HG03521 (cell line): ENCODE results near the gene SH3D21.

Experiments
- ATAC-seq: cut with Tn5 transposase; IDR thresholded peaks from one replicate; pipeline ENCODE4 v1.9.1; 2021; ENCODE audit warnings: mild to moderate bottlenecking, moderate library complexity; ENCODE audit not compliant: unreplicated experiment

Gene SH3D21

DNA sequence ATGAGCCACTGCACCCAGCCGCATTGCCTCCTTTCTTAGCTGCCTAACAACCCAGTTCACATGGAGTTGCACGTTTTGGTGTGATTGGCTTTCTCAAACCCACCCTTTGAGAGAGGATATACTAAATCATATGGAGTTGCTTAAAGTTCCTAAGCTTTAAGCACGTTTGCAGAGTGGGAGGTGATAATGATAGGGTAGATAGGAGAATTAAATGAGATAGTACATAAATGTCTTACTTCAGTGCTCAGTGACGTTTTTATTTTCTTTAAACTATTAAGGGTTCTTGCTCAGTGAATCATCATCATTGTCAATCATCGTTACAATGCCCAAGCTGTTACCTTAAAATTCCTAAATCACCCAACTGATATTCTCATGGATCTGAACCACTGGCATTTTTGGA is 2.9 kb upstream of the SH3D21 start:
- ATAC-seq: no peak

DNA sequence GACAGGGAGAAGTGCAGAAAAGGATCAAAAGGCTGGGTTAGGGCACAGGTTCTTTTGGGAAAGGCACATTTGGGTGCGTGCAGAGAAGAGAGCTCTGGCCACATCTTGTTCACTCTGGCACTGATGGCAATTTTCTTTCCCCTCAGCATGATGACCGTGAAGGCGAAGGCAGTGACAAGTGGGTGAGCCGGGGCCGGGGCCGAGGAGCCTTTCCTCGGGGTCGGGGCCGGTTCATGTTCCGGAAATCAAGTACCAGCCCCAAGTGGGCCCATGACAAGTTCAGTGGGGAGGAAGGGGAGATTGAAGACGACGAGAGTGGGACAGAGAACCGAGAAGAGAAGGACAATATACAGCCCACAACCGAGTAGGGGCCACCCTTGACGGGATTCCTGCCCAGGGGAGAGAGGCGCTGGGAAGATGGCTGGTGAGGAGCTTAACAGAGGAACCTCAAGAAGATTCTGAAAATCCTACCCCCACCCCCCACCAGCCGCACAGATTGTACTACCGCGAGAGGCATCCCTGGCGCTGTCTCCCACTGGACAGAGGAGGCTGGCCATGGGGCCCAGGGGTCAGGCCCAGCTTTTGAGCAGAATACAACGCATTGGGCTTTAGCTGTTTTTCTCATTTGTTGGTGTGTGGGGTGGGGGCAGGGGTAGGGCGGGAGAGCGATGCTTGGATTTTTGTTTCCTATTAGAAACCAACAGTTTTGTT is 2.4 kb upstream of the SH3D21 start:
- no peak for ATAC-seq

- ATAC-seq: no peak
Observed at GRCh38 chr1:36304521-36304920, 1.6 kb upstream of the SH3D21 start.

GRCh38 chr1:36304970-36305914 is 926 bp upstream of the SH3D21 start:
- ATAC-seq: no peak

GRCh38 chr1:36305915-36306209 is 306 bp upstream of the SH3D21 start:
- ATAC-seq: no peak

DNA sequence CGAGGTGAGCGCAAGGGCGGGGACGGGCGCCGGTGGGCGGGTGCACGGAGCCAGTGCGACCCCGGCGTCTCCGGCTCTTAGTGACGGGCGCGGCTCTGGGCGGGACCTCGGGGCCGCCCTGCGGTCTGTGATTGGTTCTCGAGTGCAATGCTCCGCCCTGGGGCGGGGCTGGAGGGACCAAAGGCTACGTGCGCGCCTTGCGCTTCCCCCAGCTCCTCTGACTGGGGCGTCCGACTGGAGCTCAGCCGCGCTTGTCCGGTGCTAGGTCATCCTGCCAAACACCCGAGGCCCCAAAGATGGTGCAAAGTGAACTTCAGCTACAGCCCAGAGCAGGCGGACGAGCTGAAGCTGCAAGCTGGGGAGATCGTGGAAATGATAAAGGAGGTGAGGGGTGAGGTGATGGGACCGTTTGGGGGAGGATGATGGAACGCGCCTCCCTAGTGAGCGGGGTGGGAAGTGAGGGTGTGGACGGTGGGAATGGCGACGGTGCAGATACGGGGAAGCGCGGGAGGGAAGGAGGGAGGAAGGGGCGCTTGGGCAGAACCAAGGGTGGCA is 811 bp downstream of the SH3D21 start:
- ATAC-seq: peak; percentile 88

GRCh38 chr1:36307601-36308330 is 1.6 kb downstream of the SH3D21 start:
- no peak for ATAC-seq

DNA sequence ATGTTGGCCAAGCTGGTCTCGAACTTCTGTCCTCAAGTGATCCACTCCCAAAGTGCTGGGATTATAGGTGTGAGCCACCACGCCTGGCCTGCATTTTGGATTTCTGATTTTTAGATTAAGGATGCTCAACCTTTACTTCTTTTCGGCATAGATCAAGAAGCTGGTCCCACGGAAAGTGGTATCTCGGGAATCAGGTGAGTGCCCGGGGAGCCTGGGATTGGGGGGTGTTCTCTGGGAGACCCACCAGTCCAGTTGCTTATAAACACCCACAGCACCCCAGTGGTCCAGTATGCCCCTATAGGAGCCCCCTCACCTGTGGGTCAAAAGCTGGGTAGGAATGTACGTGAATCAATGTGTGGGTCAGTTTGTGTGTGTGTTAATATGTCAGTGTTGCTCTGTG is 3.2 kb downstream of the SH3D21 start:
- no peak for ATAC-seq

GRCh38 chr1:36320291-36320761 is 14.2 kb downstream of the SH3D21 start:
- ATAC-seq: no peak

DNA sequence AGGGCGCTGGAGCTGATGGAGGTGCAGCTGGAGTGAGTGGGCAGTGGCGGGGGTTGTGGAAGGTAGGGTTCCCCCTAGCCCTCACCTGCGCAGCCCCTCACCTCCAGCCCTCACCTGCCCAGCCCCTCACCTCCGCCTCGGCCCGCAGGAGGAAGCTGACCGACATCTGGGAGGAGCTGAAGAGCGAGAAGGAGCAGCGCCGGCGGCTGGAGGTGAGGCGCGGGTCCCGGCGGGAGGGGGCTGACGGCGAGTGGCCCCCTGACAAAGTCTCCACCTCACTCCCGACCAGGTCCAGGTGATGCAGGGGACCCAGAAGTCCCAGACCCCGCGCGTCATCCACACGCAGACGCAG is 14.6 kb downstream of the SH3D21 start:
- ATAC-seq: no peak

DNA sequence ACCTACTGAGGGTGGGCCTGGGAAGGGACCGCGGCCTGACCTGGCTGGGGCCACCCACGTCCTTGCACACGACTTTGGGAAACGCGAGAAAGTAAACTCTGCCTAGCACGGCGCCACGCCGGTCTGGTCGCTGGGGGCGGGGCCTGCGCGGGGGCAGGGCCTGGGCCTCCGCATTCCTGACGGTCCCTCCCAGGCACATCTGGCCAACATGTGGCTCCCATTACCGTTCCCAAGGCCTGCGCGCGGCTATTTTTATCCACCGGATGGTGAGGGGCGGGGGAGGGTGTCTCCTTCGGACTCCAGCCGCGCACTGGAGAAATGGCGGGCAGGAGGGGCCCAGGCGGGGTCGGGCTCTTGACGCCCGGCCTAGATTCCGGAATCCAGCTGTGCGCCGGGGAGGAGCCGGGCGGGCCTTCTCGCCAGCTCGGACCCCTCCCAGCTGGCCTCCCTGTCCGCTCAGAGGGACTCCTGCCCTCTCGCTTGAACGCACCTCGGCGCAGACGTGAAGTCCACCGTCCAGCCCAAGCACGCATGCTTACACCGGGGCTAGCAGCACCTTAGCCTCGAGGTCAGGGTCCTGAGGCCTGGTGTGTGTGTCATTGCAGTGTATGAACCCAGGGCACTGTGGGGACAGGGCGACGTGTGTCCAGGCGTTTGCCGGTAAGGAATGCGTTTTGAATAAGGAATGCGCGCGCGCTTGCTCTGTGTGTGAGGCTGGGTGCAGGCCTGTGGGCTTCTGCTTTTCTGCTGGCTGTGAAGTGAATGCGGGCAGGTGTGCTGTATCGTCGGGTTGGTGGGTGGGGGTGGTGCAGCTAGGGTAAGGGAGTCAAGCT is 15.2 kb downstream of the SH3D21 start:
- ATAC-seq: no peak

DNA sequence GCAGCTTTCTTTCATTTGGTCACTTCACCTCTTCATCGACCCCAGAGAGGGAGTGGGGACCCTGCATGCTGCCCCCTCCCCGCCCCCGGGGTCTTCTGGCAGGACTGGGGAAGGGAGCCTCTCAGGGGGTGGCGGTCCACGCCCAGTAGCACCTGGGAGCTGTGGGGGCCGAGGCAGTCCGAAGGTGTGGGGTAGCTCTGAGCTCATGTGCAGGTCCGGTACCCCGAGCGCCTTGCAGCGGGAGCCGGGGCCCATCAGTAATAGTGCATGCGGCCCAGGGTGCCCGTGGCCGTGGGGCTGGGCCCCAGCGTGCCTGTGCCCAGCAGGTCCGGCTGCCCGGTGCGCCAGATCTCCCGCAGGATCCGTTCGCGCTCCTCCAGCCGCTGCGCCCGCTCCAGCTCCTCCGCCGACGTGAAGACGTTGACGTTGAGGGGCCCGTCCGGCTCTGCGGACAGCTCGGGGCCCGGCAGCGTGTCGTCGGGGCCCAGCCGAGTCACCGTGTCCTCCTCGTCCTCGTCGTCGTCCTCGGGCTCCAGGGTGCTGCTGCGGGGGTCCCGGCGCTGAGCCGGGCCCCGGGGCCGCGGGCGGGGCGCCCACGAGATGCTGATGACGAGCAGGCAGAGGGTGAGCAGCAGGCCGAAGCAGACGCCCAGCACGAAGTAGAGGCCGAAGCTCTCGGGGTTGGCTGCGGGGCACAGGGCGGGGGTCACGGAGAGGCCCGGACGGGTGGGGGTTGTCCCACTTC is 16.0 kb downstream of the SH3D21 start:
- no peak for ATAC-seq

GRCh38 chr1:36322786-36323635 is 16.8 kb downstream of the SH3D21 start:
- no peak for ATAC-seq

DNA sequence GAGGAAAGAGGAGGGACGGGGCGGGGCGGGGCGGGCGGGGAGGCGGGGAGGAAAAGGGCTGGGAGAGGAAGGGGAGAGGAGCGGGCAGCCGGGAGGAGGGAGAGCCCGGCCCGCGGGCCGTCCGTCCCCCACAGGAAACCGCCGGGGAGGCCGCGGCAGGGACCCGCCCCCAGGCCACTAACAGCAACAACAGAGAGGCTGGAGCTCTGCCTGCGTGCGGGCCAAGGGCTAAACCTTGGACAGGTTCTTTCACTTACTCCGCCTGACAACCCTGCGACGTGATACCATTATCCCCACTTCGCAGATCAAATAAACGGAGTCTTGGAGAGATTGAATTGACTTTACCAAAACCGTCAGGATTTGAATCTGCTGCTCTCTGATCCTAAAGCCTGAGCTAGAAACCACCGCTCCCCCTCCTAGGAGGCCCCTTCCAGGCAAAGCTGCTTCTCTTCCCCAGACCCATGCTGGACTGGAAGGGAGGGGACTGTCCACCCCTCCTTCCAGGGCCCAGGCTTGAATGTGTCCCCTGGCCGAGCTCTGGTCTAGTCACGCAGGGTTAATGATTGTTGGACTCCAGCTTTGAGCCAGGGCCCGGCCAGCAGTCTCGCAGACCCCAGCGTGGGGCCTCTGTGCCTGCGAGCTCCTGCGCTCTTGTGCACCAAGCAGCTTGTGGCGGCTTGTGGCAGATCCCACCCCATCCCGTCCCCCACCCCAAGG is 17.6 kb downstream of the SH3D21 start, which contains the start of gene EVA1B:
TSS of gene EVA1B (minus strand) at position 10 of the 717 bp plus-strand sequence. CDS start 608 bp downstream, outside the sequence.
- ATAC-seq: no peak

DNA sequence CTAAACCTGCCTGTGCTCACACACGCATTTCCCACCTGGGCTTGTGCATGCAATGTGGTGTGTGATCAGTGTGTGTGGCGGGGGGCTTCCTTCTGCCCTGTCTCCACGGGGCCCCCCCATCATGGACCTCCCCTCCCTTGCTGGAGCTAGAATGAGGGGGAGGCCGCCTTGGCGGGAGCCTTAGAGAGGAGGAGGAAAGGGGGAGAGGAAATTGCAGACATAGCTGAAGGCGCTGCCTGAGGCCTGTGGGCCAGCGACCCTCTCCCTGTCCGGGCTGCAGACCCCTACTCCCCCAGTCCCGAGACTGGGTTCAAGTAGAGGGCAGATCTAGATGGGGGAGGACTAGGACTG is 18.2 kb downstream of the SH3D21 start:
- ATAC-seq: no peak

GRCh38 chr1:36326499-36326898 is 20.3 kb downstream of the SH3D21 start:
- no peak for ATAC-seq

DNA sequence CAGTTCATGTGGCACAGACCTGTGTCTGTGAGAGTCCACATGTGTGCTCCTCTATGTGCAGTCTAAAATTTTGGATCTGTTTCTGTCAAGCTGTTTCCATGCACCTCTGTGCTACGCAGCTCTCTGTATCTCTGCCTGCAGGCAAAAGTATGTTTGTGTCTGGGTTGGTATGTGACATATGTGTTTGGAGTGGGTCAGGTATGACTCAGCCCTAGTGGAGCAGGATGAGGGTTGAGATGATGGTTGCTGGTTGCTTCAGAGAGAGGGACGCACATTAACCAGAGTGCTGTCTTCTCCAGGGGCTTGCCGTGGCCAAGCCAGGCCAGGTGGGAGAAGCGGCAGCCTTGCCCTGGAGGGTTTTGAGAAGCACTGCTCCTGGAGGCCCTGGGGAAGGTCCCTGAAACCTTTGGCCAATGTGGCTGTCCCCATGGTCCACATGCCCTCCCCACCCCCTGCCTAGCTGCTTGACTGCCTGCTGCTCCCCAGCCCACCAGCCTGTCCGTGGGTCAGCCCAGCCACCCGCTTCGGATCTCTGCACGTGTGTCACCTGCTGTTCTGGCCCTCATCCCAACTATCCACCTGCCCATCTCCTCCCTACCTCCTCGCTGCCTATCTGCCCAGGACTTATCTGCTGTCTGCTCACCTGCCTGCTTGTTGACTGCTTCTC is 21.4 kb downstream of the SH3D21 start:
- ATAC-seq: no peak

- no peak for ATAC-seq
Observed at GRCh38 chr1:36328088-36328480, 21.9 kb downstream of the SH3D21 start.
